ENCODE results near the gene RMRP. TPM values are rescaled to one million over a fixed set of nuclear protein-coding genes. Genes with fewer than 3 reads are reported as not detected.
A peak's percentile ranks its signal among the peaks of the same experiment; 100 is the strongest.

Gene RMRP
- total RNA-seq, 1 donor from 2014 or later, result 16,487 TPM

GRCh38 chr9:35659340-35659739 lies 1.5 kb upstream of the RMRP start:
- Mint-ChIP-seq H3K4me1 (ENCODE audit: low read depth) (peaks cover 15% of the 10 kb centered on the region), H3K36me3 (ENCODE audit: insufficient read depth) (peaks cover 9% of the 10 kb centered on the region), H3K4me3 (ENCODE audit: low read depth) (peak overlapping the region; percentile 85), H3K27me3 (peaks cover 6% of the 10 kb centered on the region), H3K27ac (peak overlapping the region; percentile 98), H3K9me3 (ENCODE audit: low read depth) (no peaks in the 10 kb centered on the region)
- DNase-seq (ENCODE audit: low spot score, unreplicated experiment), result no peak
- TF ChIP-seq CTCF (IDR thresholded peaks at IDR 0.05; ENCODE audit: unreplicated experiment), result no peak

GRCh38 chr9:35658968-35659220 lies 1.1 kb upstream of the RMRP start:
- peak overlapping the region; percentile 85 for H3K4me3 Mint-ChIP-seq (ENCODE audit: low read depth)
- no peaks in the 10 kb centered on the region for H3K9me3 Mint-ChIP-seq (ENCODE audit: low read depth)
- TF ChIP-seq CTCF (IDR thresholded peaks at IDR 0.05; ENCODE audit: unreplicated experiment), result no peak
- peaks cover 13% of the 10 kb centered on the region for H3K4me1 Mint-ChIP-seq (ENCODE audit: low read depth)
- peaks cover 9% of the 10 kb centered on the region for H3K36me3 Mint-ChIP-seq (ENCODE audit: insufficient read depth)
- H3K27ac Mint-ChIP-seq, result peak overlapping the region; percentile 98
- H3K27me3 Mint-ChIP-seq, result peaks cover 6% of the 10 kb centered on the region
- DNase-seq (ENCODE audit: low spot score, unreplicated experiment), result no peak

GRCh38 chr9:35658137-35658967 lies 533 bp upstream of the RMRP start, which contains the start of gene CCDC107:
Gene CCDC107 (plus strand): TSS chr9:35658292. CDS start chr9:35658380, 88 bp downstream.
- peaks cover 6% of the 10 kb centered on the region for H3K27me3 Mint-ChIP-seq
- H3K4me3 Mint-ChIP-seq (ENCODE audit: low read depth), result peak within 1 kb of the TSS; percentile 85
- H3K4me1 Mint-ChIP-seq (ENCODE audit: low read depth), result peaks cover 13% of the 10 kb centered on the region
- DNase-seq (ENCODE audit: low spot score, unreplicated experiment), result peak; percentile 85
- H3K9me3 Mint-ChIP-seq (ENCODE audit: low read depth), result no peaks in the 10 kb centered on the region
- peak; percentile 93 for TF ChIP-seq CTCF (IDR thresholded peaks at IDR 0.05; ENCODE audit: unreplicated experiment)
- H3K36me3 Mint-ChIP-seq (ENCODE audit: insufficient read depth), result peaks cover 9% of the 10 kb centered on the region
- H3K27ac Mint-ChIP-seq, result peak within 1 kb of the TSS; percentile 100

- Mint-ChIP-seq H3K4me3 (ENCODE audit: low read depth) (peak overlapping the region; percentile 77), H3K27ac (peak overlapping the region; percentile 100), H3K9me3 (ENCODE audit: low read depth) (no peaks in the 10 kb centered on the region), H3K4me1 (ENCODE audit: low read depth) (peaks cover 13% of the 10 kb centered on the region), H3K27me3 (peaks cover 6% of the 10 kb centered on the region), H3K36me3 (ENCODE audit: insufficient read depth) (peaks cover 7% of the 10 kb centered on the region)
- no peak for TF ChIP-seq CTCF (IDR thresholded peaks at IDR 0.05; ENCODE audit: unreplicated experiment)
- no peak for DNase-seq (ENCODE audit: low spot score, unreplicated experiment)
Observed at GRCh38 chr9:35656831-35657545, 831 bp downstream of the RMRP start.

GRCh38 chr9:35656348-35656747 lies 1.5 kb downstream of the RMRP start:
- no peak overlapping the region for H3K27ac Mint-ChIP-seq
- H3K9me3 Mint-ChIP-seq (ENCODE audit: low read depth), result no peaks in the 10 kb centered on the region

More at GRCh38 chr9:35656348-35656747, 1.5 kb downstream of the RMRP start:
- Mint-ChIP-seq H3K4me1 (ENCODE audit: low read depth) (peaks cover 18% of the 10 kb centered on the region), H3K4me3 (ENCODE audit: low read depth) (no peak overlapping the region), H3K36me3 (ENCODE audit: insufficient read depth) (peaks cover 5% of the 10 kb centered on the region), H3K27me3 (peaks cover 6% of the 10 kb centered on the region)
- TF ChIP-seq CTCF (IDR thresholded peaks at IDR 0.05; ENCODE audit: unreplicated experiment), result no peak
- DNase-seq (ENCODE audit: low spot score, unreplicated experiment), result no peak
